ENCODE measurements around the gene TRPC6.

TRPC6 gene

DNA sequence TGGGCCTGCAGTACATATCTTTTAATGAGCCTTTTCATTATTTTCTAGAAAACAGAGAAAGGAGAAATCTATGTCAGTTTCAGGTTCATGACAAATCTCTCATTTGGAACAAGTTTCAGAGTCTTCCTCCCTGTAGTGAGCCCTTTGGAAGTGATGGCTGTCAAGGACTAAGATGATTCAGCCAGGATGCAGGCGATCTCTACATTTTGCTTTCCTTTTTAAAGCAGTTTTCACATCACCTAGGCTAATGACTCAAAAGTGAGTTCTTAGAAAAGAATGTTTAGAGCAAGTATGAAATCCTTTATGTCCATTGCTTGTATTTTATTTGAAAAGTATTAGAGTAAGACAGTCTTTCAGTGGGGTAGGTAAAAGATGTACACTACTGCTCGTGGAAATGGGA is 130.1 kb downstream of the TRPC6 start:
- TF ChIP-seq CTCF (IDR thresholded peaks at IDR 0.05; ENCODE audit: borderline replicate concordance, control extremely low read depth, extremely low read depth, insufficient read depth, missing control alignments): no peak
- no peak for DNase-seq (ENCODE audit: low spot score)
- in situ Hi-C loops (cut with MboI; ENCODE audit: low sequenced_read_pairs, unreplicated experiment): loop anchor here (25.0 kb wide), 1 partner anchor 384 kb away; no protein-coding TSS in a partner anchor

GRCh38 chr11:101448881-101449442 is 134.8 kb downstream of the TRPC6 start:
- in situ Hi-C loops (cut with MboI; ENCODE audit: low sequenced_read_pairs, unreplicated experiment): no loop called here
- TF ChIP-seq CTCF (IDR thresholded peaks at IDR 0.05; ENCODE audit: borderline replicate concordance, control extremely low read depth, extremely low read depth, insufficient read depth, missing control alignments): no peak
- no peak for DNase-seq (ENCODE audit: low spot score)

- no peak for TF ChIP-seq CTCF (IDR thresholded peaks at IDR 0.05; ENCODE audit: borderline replicate concordance, control extremely low read depth, extremely low read depth, insufficient read depth, missing control alignments)
- in situ Hi-C loops (cut with MboI; ENCODE audit: low sequenced_read_pairs, unreplicated experiment): no loop called here
These were observed 137.1 kb downstream of the TRPC6 start for GRCh38 chr11:101446726-101447125.

DNA sequence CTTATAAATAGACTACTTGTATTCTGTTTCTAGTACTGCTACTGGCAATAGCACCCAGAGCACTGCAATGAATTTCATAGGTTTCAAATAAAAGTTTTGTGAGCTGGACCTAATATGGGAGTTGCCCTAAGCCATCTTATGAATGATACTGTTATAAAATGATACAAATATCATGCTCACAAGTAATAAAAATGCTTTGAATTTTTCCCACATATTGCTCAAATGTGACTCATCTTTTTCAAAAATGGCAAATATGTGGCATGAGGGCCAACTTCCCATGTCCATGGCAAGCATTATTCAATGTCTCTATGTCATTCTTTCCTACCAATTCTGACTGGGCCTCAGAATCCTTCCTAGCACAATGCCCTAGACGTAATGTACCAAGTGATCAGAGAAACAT is 137.6 kb downstream of the TRPC6 start:
- in situ Hi-C loops (cut with MboI; ENCODE audit: low sequenced_read_pairs, unreplicated experiment): no loop called here
- no peak for TF ChIP-seq CTCF (IDR thresholded peaks at IDR 0.05; ENCODE audit: borderline replicate concordance, control extremely low read depth, extremely low read depth, insufficient read depth, missing control alignments)
- no peak for DNase-seq (ENCODE audit: low spot score)

More at GRCh38 chr11:101446726-101447125, 137.1 kb downstream of the TRPC6 start:
- no peak for DNase-seq (ENCODE audit: low spot score)

GRCh38 chr11:101445761-101446160 is 138.0 kb downstream of the TRPC6 start:
- in situ Hi-C loops (cut with MboI; ENCODE audit: low sequenced_read_pairs, unreplicated experiment): no loop called here
- TF ChIP-seq CTCF (IDR thresholded peaks at IDR 0.05; ENCODE audit: borderline replicate concordance, control extremely low read depth, extremely low read depth, insufficient read depth, missing control alignments): no peak
- DNase-seq (ENCODE audit: low spot score): no peak

DNA sequence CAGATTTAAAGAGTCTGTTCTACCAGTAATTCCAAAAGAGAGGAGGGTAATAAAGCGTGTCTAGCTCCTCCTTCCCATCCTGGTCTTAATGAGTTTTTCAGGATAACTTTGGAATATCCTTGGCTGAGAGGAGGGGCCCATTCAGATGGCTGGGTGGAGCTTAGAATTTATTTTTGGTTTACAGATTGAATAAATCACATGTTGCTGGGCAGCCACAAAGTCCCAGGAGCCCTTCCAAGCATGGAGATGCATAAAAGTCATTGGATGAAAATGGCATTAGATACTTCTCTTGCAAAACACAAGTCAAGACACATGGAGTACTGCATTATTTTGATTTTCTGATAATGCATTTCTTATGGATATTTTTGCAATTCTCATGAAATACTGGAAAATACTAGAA is 139.0 kb downstream of the TRPC6 start:
- TF ChIP-seq CTCF (IDR thresholded peaks at IDR 0.05; ENCODE audit: borderline replicate concordance, control extremely low read depth, extremely low read depth, insufficient read depth, missing control alignments): no peak
- in situ Hi-C loops (cut with MboI; ENCODE audit: low sequenced_read_pairs, unreplicated experiment): no loop called here
- no peak for DNase-seq (ENCODE audit: low spot score)

Measured in GM13976 (cell line).